Esophagus (tissue), 2 donors: Measurements from ENCODE around the gene SPART. TPM values are rescaled to one million over a fixed set of nuclear protein-coding genes. Genes with fewer than 3 reads are reported as not detected.

ENCODE experiments used
- H3K27ac ChIP-seq, 2 donors: one replicate each; pipeline ENCODE4 v1.5.1; 2013; ENCODE audit warnings: low read depth in 2 of 2, mild to moderate bottlenecking in 2 of 2, inconsistent platforms in 1 of 2, low read length in 1 of 2, moderate library complexity in 1 of 2
- H3K27me3 ChIP-seq, 2 donors: one replicate each; pipeline ENCODE4 v1.6.1; 2013; ENCODE audit warnings: low read length in 2 of 2, control low read depth in 1 of 2, mild to moderate bottlenecking in 1 of 2; ENCODE audit not compliant: insufficient read depth in 2 of 2, control insufficient read depth in 1 of 2
- H3K36me3 ChIP-seq, 2 donors: one replicate each; pipeline ENCODE4 v1.6.1; 2013; ENCODE audit warnings: low read length in 1 of 2; ENCODE audit not compliant: control insufficient read depth in 2 of 2, insufficient read depth in 2 of 2
- H3K4me1 ChIP-seq, 2 donors: one replicate each; pipeline ENCODE4 v1.6.1; 2013; ENCODE audit warnings: low read length in 1 of 2; ENCODE audit not compliant: control insufficient read depth in 2 of 2, insufficient read depth in 2 of 2
- H3K4me3 ChIP-seq, 2 donors: one replicate each; pipeline ENCODE4 v1.5.1; 2013; ENCODE audit warnings: low read length in 2 of 2, mild to moderate bottlenecking in 2 of 2, low read depth in 1 of 2, moderate library complexity in 1 of 2
- H3K9me3 ChIP-seq, 2 donors: one replicate each; pipeline ENCODE4 v1.6.1; 2013; ENCODE audit warnings: mild to moderate bottlenecking in 2 of 2, low read depth in 1 of 2, low read length in 1 of 2, moderate library complexity in 1 of 2; ENCODE audit not compliant: control insufficient read depth in 2 of 2, insufficient read depth in 1 of 2
- WGBS, 2 donors: extraction: QIAGEN DNeasy Blood & Tissue Kit; methylation state at CpG; one replicate each; pipeline ENCODE4 v1.1.7; 2013; 5-methylcytosine and 5-hydroxymethylcytosine counted together
- polyA plus RNA-seq, 2 donors: library from polyadenylated mRNA; stranded (reverse); fragments of 200-250 nt; gene quantifications; one replicate each; pipeline ENCODE4 v1.2.3, GENCODE V29; 2013
- donor health status: healthy with polysubstance abuse.
- donor health status: Bipolar disorder and iron deficiency.

SPART gene
- polyA plus RNA-seq, 2 donors: 10.0 to 14.4 TPM

DNA sequence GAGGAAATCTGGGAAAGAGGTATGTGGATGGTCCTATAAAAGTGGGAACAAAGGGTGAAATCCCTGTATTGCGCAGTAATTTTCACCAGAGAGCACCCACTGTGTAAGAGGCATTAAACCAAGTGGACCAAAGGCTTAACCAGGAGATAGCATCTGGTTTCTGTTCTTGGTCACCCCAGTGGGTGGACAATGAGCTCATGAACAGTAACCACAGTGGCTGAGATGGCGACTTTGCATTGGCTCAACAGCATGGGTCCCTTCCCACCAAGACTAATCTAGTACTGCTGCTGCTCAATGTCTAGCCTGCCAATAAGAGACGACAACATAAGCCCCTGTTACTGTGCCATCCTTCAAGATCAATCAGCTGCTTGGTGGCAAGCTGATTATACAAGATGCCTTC is 85.2 kb downstream of the SPART start:
- Histone ChIP-seq H3K27ac (no peak overlapping the region), H3K9me3 (peaks cover 0 to 2% of the 10 kb centered on the region in 2 donors), H3K27me3 (no peaks in the 10 kb centered on the region), H3K36me3 (no peaks in the 10 kb centered on the region), H3K4me3 (no peak overlapping the region), H3K4me1 (no peaks in the 10 kb centered on the region)
- 82 to 84% methylated on average over 3 of the region's 3 CpGs for WGBS, 2 donors

DNA sequence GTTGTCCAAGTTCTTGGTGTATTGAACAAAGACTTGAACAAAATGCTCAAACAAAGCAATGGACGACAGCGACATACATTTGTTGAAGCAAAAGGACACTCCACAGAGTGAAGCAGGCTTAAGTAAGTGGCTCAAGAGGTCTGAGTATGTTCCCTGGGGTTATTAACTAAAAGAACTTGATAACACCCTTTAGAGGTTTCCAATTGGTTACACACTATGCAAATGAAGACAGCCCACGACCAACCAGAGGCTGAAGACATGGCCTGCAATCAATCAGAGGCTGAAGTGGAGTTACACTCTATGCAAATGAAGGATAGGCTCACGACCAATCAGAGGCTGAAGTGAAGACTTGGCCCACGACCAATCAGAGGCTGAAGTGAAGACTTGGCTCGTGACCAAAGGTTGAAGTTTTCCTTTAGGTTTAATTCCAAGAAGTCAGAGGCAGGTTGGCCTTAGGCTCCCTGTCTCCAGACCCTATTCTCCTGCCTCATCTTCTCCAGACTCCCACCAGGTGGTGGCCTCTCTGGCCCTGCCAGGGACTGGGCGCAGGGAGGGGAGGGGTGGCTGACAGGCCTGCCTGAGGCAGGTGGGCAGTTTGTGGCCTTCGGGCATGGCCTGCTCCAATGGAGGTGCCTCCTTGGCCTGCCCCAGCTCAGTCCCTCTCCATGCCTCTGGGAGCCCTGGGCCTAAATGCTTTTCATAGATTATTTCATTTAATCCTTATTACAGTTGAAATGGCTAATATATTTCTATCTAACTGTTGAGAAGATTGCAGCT is 86.6 kb downstream of the SPART start:
- peaks cover 0 to 2% of the 10 kb centered on the region in 2 donors for H3K9me3 ChIP-seq
- H3K4me1 ChIP-seq: peaks cover 0 to 3% of the 10 kb centered on the region in 2 donors
- WGBS, 2 donors: 88 to 89% methylated on average over 8 of the region's 8 CpGs
- no peak overlapping the region for H3K4me3 ChIP-seq
- no peaks in the 10 kb centered on the region for H3K27me3 ChIP-seq
- H3K36me3 ChIP-seq: no peaks in the 10 kb centered on the region
- H3K27ac ChIP-seq: no peak overlapping the region

- H3K27me3 ChIP-seq: no peaks in the 10 kb centered on the region
- no peaks in the 10 kb centered on the region for H3K36me3 ChIP-seq
- peaks cover 0 to 2% of the 10 kb centered on the region in 2 donors for H3K9me3 ChIP-seq
- H3K27ac ChIP-seq: no peak overlapping the region
- no peak overlapping the region for H3K4me3 ChIP-seq
- H3K4me1 ChIP-seq: peaks cover 0 to 3% of the 10 kb centered on the region in 2 donors
- WGBS, 2 donors: 83 to 85% methylated on average over 8 of the region's 8 CpGs
Observed at GRCh38 chr13:36258831-36259230, 87.4 kb downstream of the SPART start.

Other genes with a start within 250 kb of the SPART start
- gene DCLK1, start 215.0 kb downstream of the SPART start, polyA plus RNA-seq: under 1 TPM; 0.47 to 0.75 TPM
- gene SOHLH2, start 131.8 kb downstream of the SPART start, polyA plus RNA-seq: under 1 TPM; 0.04 to 0.12 TPM
- gene CCDC169, start 48.6 kb downstream of the SPART start, polyA plus RNA-seq: under 1 TPM; 0.12 to 0.22 TPM
- under 1 TPM; 0.04 to 0.18 TPM for gene CCNA1, start 86.1 kb upstream of the SPART start, polyA plus RNA-seq